ENCODE results near the gene NRAP. TPM values are rescaled to one million over a fixed set of nuclear protein-coding genes. Genes with fewer than 3 reads are reported as not detected.

NRAP gene
- total and polyA plus RNA-seq, 2 of the 4 experiments (the other 2 are of a cell fraction): not detected

- ChIA-PET CTCF (no interaction called here), POLR2A (ENCODE audit: unreplicated experiment) (interaction anchor here (0.6 kb wide), 1 partner anchor 1074 kb away, joined by 3 read pairs; no protein-coding TSS in a partner anchor)
- 40% methylated on average over 1 of the region's 10 CpGs; no CpG with 5 or more reads in 1 of the 2 experiments for WGBS, 2 experiments (ENCODE audit: extremely low coverage in 2 of 2, insufficient read length in 1 of 2)
- intact Hi-C loops (cut with micrococcal nuclease) (no loop called here), dilution Hi-C loops (cut with HindIII; ENCODE audit: low sequenced_read_pairs, unreplicated experiment) (no loop called here), in situ Hi-C loops (cut with MboI; ENCODE audit: low sequenced_read_pairs) (no loop called here)
- Histone ChIP-seq H3K23ac (ENCODE audit: low read depth, low read length) (no peak overlapping the region), H3K9me1 (ENCODE audit: insufficient read depth, low read length) (no peaks in the 10 kb centered on the region), H2BK5ac (ENCODE audit: low read depth, low read length, poor library complexity, severe bottlenecking) (no peak overlapping the region), H2AK5ac (ENCODE audit: low read depth, low read length) (no peak overlapping the region), H3K9me3 (ENCODE audit: control insufficient read depth, insufficient read depth, low read length) (no peaks in the 10 kb centered on the region), H3K79me1 (ENCODE audit: low read depth in 1 of 2, low read length in 2 of 2) (no peaks in the 10 kb centered on the region), H2BK120ac (ENCODE audit: low read depth, low read length) (no peak overlapping the region), H3K14ac (replicated peaks; ENCODE audit: low read depth, low read length) (no peak overlapping the region), H2BK15ac (ENCODE audit: low read depth, low read length) (no peak overlapping the region), H3K27me3 (ENCODE audit: control insufficient read depth, insufficient read depth, low read length) (peaks cover 26% of the 10 kb centered on the region), H4K20me1 (ENCODE audit: insufficient read depth, low read length) (no peaks in the 10 kb centered on the region), H3K27ac (ENCODE audit: insufficient read depth, low read length) (no peak overlapping the region), H3K4ac (ENCODE audit: low read depth, low read length) (no peak overlapping the region), H3K4me1 (ENCODE audit: control insufficient read depth, insufficient read depth, low read length) (0 out of 2 replicates have a peak, but pooled peaks cover 3% of the 10 kb centered on the region), H3K36me3 (ENCODE audit: control insufficient read depth, insufficient read depth, low read length) (no peaks in the 10 kb centered on the region), H2AFZ (replicated peaks; ENCODE audit: low read length, poor library complexity) (no peak overlapping the region), H4K5ac (ENCODE audit: low read depth, low read length) (no peak overlapping the region), H2BK20ac (ENCODE audit: low read depth, low read length) (no peak overlapping the region), H3K9ac (ENCODE audit: low read depth, low read length) (no peak overlapping the region), H3K4me3 (ENCODE audit: insufficient read depth, low read depth, low read length) (no peak overlapping the region), H4K91ac (ENCODE audit: insufficient read depth, low read depth, low read length) (no peak overlapping the region), H3K56ac (ENCODE audit: extremely low read depth, insufficient read depth, low read length) (no peak overlapping the region), H4K8ac (ENCODE audit: low read depth in 2 of 2, low read length in 2 of 2) (no peak overlapping the region), H3K18ac (ENCODE audit: low read depth, low read length) (no peak overlapping the region), H3K4me2 (ENCODE audit: low read depth, low read length) (no peak overlapping the region), H2AK9ac (replicated peaks; ENCODE audit: low read depth, low read length, poor library complexity) (no peak overlapping the region)
- no TSS peak for BruUV-seq (replicated peaks)
- ATAC-seq (ENCODE audit: low read depth) (no peak), DNase-seq (no peak)
- TF ChIP-seq NFE2L2 (IDR thresholded peaks at IDR 0.05; ENCODE audit: low read depth, low read length) (no peak), FOS (IDR thresholded peaks at IDR 0.05; ENCODE audit: low read depth, low read length) (no peak), MXI1 (IDR thresholded peaks at IDR 0.05; ENCODE audit: borderline replicate concordance, low read depth, low read length) (no peak), RAD21 (IDR thresholded peaks at IDR 0.05; ENCODE audit: low read length) (no peak), SMC3 (IDR thresholded peaks at IDR 0.05; ENCODE audit: low read depth, low read length) (no peak), CHD1 (IDR thresholded peaks at IDR 0.05; ENCODE audit: low read depth, low read length) (no peak), MAZ (IDR thresholded peaks at IDR 0.05; ENCODE audit: borderline replicate concordance, low read depth, low read length) (no peak), BHLHE40 (IDR thresholded peaks at IDR 0.05; ENCODE audit: low read depth, low read length) (no peak), CEBPB (IDR thresholded peaks at IDR 0.05; ENCODE audit: low read depth, low read length) (no peak), POLR2A (IDR thresholded peaks at IDR 0.05; ENCODE audit: low read depth, low read length) (no peak), RCOR1 (IDR thresholded peaks at IDR 0.05; ENCODE audit: insufficient replicate concordance, low read length) (no peak), ELK1 (IDR thresholded peaks at IDR 0.05; ENCODE audit: borderline replicate concordance, low read depth, low read length) (no peak), RFX5 (IDR thresholded peaks at IDR 0.05; ENCODE audit: low read depth, low read length) (no peak), MAFK (IDR thresholded peaks at IDR 0.05; ENCODE audit: low read depth, low read length) (no peak)
- TF ChIP-seq, protein P1, sequence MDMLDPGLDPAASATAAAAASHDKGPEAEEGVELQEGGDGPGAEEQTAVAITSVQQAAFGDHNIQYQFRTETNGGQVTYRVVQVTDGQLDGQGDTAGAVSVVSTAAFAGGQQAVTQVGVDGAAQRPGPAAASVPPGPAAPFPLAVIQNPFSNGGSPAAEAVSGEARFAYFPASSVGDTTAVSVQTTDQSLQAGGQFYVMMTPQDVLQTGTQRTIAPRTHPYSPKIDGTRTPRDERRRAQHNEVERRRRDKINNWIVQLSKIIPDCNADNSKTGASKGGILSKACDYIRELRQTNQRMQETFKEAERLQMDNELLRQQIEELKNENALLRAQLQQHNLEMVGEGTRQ (IDR thresholded peaks at IDR 0.05; ENCODE audit: low read depth, low read length): no peak
These were observed 17.3 kb downstream of the NRAP start for GRCh38 chr10:113646336-113647201.
